HEK293 (cell line): ENCODE measurements around the gene FRYL.

ENCODE experiments used
- CTCF ChIA-PET: fragments of 350-600 bp; formaldehyde crosslinking; extraction: SDS; loops from one replicate; lab custom pipeline; 2021; ENCODE audit warnings: antibody characterized with exemption; lab: Yijun Ruan, JAX
- POLR2A ChIA-PET: fragments of 300-600 bp; formaldehyde crosslinking; extraction: SDS; loops from one replicate; lab custom pipeline; 2020; ENCODE audit warnings: antibody characterized with exemption, inconsistent platforms; lab: Yijun Ruan, JAX
- H3K27ac ChIP-seq: fragments of 200-500 bp; sonication (Bioruptor generic); 2 replicates; pipeline ENCODE4 v1.5.1; 2014; ENCODE audit warnings: low read depth, low read length, control low read depth, inconsistent platforms; ENCODE audit errors: extremely low read depth
- H3K36me3 ChIP-seq, 2 experiments: fragments of 200-500 bp in 1 of 2; sonication (Bioruptor generic) in 1 of 2; 1 replicate in 1 of 2; 2 replicates in 1 of 2; pipeline ENCODE4 v1.5.1; 2014 to 2017; ENCODE audit warnings: inconsistent platforms in 2 of 2, low read length in 2 of 2; ENCODE audit not compliant: control insufficient read depth in 2 of 2, insufficient read depth in 1 of 2
- H3K4me1 ChIP-seq: fragments of 200-500 bp; sonication (Bioruptor generic); 2 replicates; pipeline ENCODE4 v1.5.1; 2014; ENCODE audit warnings: mild to moderate bottlenecking, low read length, inconsistent platforms; ENCODE audit not compliant: control insufficient read depth, insufficient read depth
- H3K4me3 ChIP-seq: 2 replicates; pipeline ENCODE4 v1.5.1; 2011; ENCODE audit warnings: low read depth, mild to moderate bottlenecking, control low read depth, low read length, moderate library complexity
- H3K9me3 ChIP-seq: fragments of 200-500 bp; sonication (Bioruptor generic); 2 replicates; pipeline ENCODE4 v1.5.1; 2014; ENCODE audit warnings: low read depth, low read length, inconsistent platforms; ENCODE audit not compliant: control insufficient read depth, insufficient read depth
- FEZF1 ChIP-seq: fragments of 450-650 bp; formaldehyde crosslinking; IDR thresholded peaks from 2 replicates; pipeline ENCODE4 v1.5.1; 2016; ENCODE audit warnings: missing biosample characterization, missing genetic modification characterization
- KLF9 ChIP-seq: fragments of 450-650 bp; formaldehyde crosslinking; IDR thresholded peaks from 2 replicates; pipeline ENCODE4 v1.5.1; 2016; ENCODE audit warnings: missing biosample characterization, missing genetic modification characterization, low read depth
- SCRT1 ChIP-seq: fragments of 450-650 bp; formaldehyde crosslinking; IDR thresholded peaks from 2 replicates; pipeline ENCODE4 v1.5.1; 2016; ENCODE audit warnings: missing biosample characterization, missing genetic modification characterization, borderline replicate concordance
- SCRT2 ChIP-seq: fragments of 450-650 bp; formaldehyde crosslinking; IDR thresholded peaks from 2 replicates; pipeline ENCODE4 v1.5.1; 2016; ENCODE audit warnings: missing biosample characterization, missing genetic modification characterization
- TRIM28 ChIP-seq: IDR thresholded peaks from 2 replicates; pipeline ENCODE4 v1.6.1; 2011; ENCODE audit warnings: low read length, control low read depth, borderline replicate concordance
- WT1 ChIP-seq: fragments of 450-650 bp; formaldehyde crosslinking; IDR thresholded peaks from 2 replicates; pipeline ENCODE4 v1.5.1; 2016; ENCODE audit warnings: missing biosample characterization, missing genetic modification characterization
- ZBTB17 ChIP-seq: fragments of 450-650 bp; formaldehyde crosslinking; IDR thresholded peaks from 2 replicates; pipeline ENCODE4 v1.5.1; 2016; ENCODE audit warnings: missing biosample characterization, missing genetic modification characterization
- ZBTB48 ChIP-seq: fragments of 450-650 bp; formaldehyde crosslinking; IDR thresholded peaks from 2 replicates; pipeline ENCODE4 v1.5.1; 2016; ENCODE audit warnings: missing biosample characterization, missing genetic modification characterization
- ZBTB8A ChIP-seq: fragments of 450-650 bp; formaldehyde crosslinking; IDR thresholded peaks from 2 replicates; pipeline ENCODE4 v1.5.1; 2016; ENCODE audit warnings: missing biosample characterization, missing genetic modification characterization
- ZFHX2 ChIP-seq: fragments of 450-650 bp; formaldehyde crosslinking; conservative IDR thresholded peaks from 2 replicates; pipeline ENCODE4 v1.5.1; 2016; ENCODE audit warnings: missing biosample characterization, missing genetic modification characterization
- ZNF16 ChIP-seq: fragments of 450-650 bp; formaldehyde crosslinking; IDR thresholded peaks from 2 replicates; pipeline ENCODE4 v1.5.1; 2016; ENCODE audit warnings: low read depth, missing biosample characterization, missing genetic modification characterization
- ZNF184 ChIP-seq: fragments of 450-650 bp; IDR thresholded peaks from 2 replicates; pipeline ENCODE4 v1.5.1; 2018; ENCODE audit warnings: missing biosample characterization, mild to moderate bottlenecking, missing genetic modification characterization
- ZNF248 ChIP-seq: fragments of 450-650 bp; formaldehyde crosslinking; IDR thresholded peaks from 2 replicates; pipeline ENCODE4 v1.5.1; 2017; ENCODE audit warnings: missing biosample characterization, missing genetic modification characterization
- ZNF335 ChIP-seq: fragments of 450-650 bp; formaldehyde crosslinking; conservative IDR thresholded peaks from 2 replicates; pipeline ENCODE4 v1.5.1; 2016; ENCODE audit warnings: missing biosample characterization, missing genetic modification characterization
- ZNF394 ChIP-seq: fragments of 450-650 bp; formaldehyde crosslinking; IDR thresholded peaks from 2 replicates; pipeline ENCODE4 v1.5.1; 2016; ENCODE audit warnings: missing biosample characterization, missing genetic modification characterization, mild to moderate bottlenecking, moderate library complexity, borderline replicate concordance
- ZNF404 ChIP-seq: fragments of 450-650 bp; formaldehyde crosslinking; IDR thresholded peaks from 2 replicates; pipeline ENCODE4 v1.5.1; 2017; ENCODE audit warnings: missing biosample characterization, missing genetic modification characterization
- ZNF433 ChIP-seq: fragments of 450-650 bp; formaldehyde crosslinking; IDR thresholded peaks from 2 replicates; pipeline ENCODE4 v1.5.1; 2016; ENCODE audit warnings: missing biosample characterization, missing genetic modification characterization, low read depth
- ZNF555 ChIP-seq: fragments of 450-650 bp; formaldehyde crosslinking; conservative IDR thresholded peaks from 2 replicates; pipeline ENCODE4 v1.5.1; 2017; ENCODE audit warnings: missing biosample characterization, mild to moderate bottlenecking, missing genetic modification characterization, inconsistent platforms
- ZNF560 ChIP-seq: fragments of 450-650 bp; formaldehyde crosslinking; IDR thresholded peaks from 2 replicates; pipeline ENCODE4 v1.5.1; 2017; ENCODE audit warnings: missing biosample characterization, missing genetic modification characterization, borderline replicate concordance
- ZNF596 ChIP-seq: fragments of 450-650 bp; IDR thresholded peaks from 2 replicates; pipeline ENCODE4 v1.5.0; 2018; ENCODE audit warnings: missing biosample characterization, mild to moderate bottlenecking, missing genetic modification characterization, moderate library complexity
- ZNF626 ChIP-seq: fragments of 450-650 bp; sonication (Bioruptor Pico); formaldehyde crosslinking; IDR thresholded peaks from 2 replicates; pipeline ENCODE4 v1.5.1; 2018; ENCODE audit warnings: missing biosample characterization, missing genetic modification characterization, inconsistent platforms
- ZNF629 ChIP-seq: fragments of 450-650 bp; formaldehyde crosslinking; IDR thresholded peaks from 2 replicates; pipeline ENCODE4 v1.5.1; 2017; ENCODE audit warnings: missing biosample characterization, missing genetic modification characterization
- ZNF670 ChIP-seq: fragments of 450-650 bp; formaldehyde crosslinking; IDR thresholded peaks from 2 replicates; pipeline ENCODE4 v1.5.1; 2016; ENCODE audit warnings: missing biosample characterization, missing genetic modification characterization, low read depth
- ZNF791 ChIP-seq: fragments of 450-650 bp; formaldehyde crosslinking; IDR thresholded peaks from 2 replicates; pipeline ENCODE4 v1.5.1; 2016; ENCODE audit warnings: missing biosample characterization, missing genetic modification characterization
- TF ChIP-seq, protein P1 (sequence below): fragments of 450-650 bp; formaldehyde crosslinking; IDR thresholded peaks from 2 replicates; pipeline ENCODE4 v1.5.0; 2017; ENCODE audit warnings: missing biosample characterization, missing genetic modification characterization, borderline replicate concordance
- TF ChIP-seq, protein P2 (sequence below): fragments of 450-650 bp; formaldehyde crosslinking; IDR thresholded peaks from 2 replicates; pipeline ENCODE4 v1.5.1; 2016; ENCODE audit warnings: missing biosample characterization, missing genetic modification characterization
- TF ChIP-seq, protein P3 (sequence below): fragments of 450-650 bp; formaldehyde crosslinking; IDR thresholded peaks from 2 replicates; pipeline ENCODE4 v1.5.1; 2017; ENCODE audit warnings: missing biosample characterization, mild to moderate bottlenecking, missing genetic modification characterization, moderate library complexity
- TF ChIP-seq, protein P4 (sequence below): fragments of 450-650 bp; formaldehyde crosslinking; IDR thresholded peaks from 2 replicates; pipeline ENCODE4 v1.5.1; 2016; ENCODE audit warnings: missing biosample characterization, missing genetic modification characterization

FRYL gene

DNA sequence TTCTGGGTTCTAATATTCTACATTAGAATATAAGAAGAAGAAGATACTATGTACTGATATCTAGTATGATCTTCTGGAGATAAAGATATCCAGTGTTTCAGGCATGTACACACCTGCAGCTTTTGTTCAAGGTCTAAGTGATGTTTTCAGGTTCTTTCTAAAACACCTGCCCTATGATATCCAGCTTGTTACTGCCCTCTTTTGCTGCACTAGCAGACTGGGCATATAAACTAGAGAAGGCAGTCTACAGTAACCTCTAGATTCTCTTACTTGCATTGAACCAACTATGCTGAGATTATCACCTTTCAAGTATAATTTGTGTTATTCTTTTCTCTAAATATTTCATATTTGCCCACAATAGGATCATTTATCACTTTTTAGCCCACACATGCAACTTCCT, 1.9 kb upstream of the FRYL start (continued):
- TF ChIP-seq, protein P1, sequence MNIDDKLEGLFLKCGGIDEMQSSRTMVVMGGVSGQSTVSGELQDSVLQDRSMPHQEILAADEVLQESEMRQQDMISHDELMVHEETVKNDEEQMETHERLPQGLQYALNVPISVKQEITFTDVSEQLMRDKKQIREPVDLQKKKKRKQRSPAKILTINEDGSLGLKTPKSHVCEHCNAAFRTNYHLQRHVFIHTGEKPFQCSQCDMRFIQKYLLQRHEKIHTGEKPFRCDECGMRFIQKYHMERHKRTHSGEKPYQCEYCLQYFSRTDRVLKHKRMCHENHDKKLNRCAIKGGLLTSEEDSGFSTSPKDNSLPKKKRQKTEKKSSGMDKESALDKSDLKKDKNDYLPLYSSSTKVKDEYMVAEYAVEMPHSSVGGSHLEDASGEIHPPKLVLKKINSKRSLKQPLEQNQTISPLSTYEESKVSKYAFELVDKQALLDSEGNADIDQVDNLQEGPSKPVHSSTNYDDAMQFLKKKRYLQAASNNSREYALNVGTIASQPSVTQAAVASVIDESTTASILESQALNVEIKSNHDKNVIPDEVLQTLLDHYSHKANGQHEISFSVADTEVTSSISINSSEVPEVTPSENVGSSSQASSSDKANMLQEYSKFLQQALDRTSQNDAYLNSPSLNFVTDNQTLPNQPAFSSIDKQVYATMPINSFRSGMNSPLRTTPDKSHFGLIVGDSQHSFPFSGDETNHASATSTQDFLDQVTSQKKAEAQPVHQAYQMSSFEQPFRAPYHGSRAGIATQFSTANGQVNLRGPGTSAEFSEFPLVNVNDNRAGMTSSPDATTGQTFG: no peak
- TF ChIP-seq ZNF404 (tag by site-specific recombination) (no peak), ZNF596 (tag by site-specific recombination) (no peak), ZFHX2 (tag by site-specific recombination) (no peak), ZNF248 (tag by site-specific recombination) (no peak), ZNF555 (tag by site-specific recombination) (no peak), KLF9 (tag by site-specific recombination) (no peak)
- TF ChIP-seq, protein P2, sequence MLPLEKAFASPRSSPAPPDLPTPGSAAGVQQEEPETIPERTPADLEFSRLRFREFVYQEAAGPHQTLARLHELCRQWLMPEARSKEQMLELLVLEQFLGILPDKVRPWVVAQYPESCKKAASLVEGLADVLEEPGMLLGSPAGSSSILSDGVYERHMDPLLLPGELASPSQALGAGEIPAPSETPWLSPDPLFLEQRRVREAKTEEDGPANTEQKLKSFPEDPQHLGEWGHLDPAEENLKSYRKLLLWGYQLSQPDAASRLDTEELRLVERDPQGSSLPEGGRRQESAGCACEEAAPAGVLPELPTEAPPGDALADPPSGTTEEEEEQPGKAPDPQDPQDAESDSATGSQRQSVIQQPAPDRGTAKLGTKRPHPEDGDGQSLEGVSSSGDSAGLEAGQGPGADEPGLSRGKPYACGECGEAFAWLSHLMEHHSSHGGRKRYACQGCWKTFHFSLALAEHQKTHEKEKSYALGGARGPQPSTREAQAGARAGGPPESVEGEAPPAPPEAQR (tag by site-specific recombination): no peak

DNA sequence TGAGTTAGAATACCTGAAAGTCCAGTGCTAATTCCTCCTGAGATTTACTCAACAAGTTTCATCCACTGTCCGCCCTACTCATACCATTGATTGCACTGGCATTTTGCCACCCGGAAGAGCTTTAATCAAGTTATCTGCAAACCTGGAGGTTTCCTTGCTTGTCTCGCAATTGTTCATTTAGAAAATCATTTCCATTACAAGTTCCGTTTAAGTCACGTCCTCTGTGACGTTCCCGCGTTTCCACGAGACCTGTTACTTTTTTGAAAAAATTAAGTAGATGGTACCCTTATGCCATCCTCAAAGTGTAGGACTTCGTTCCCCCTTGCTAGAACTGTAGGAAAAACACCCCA, 761 bp upstream of the FRYL start:
- ChIA-PET CTCF (interaction anchor here (0.6 to 2.3 kb wide), 6 partner anchors 9 to 202 kb away, joined by 3 to 6 read pairs (median 4); no protein-coding TSS in a partner anchor), POLR2A (interaction anchor here (0.9 to 1.7 kb wide), 7 partner anchors 11 to 201 kb away, joined by 3 to 7 read pairs (median 3); partner anchors contain the start of genes OCIAD1 and OCIAD2)
- Histone ChIP-seq H3K4me1 (peaks cover 4% of the 10 kb centered on the region; the same call in 1 of the 2 replicates), H3K9me3 (no peaks in the 10 kb centered on the region), H3K36me3 (no peaks in the 10 kb centered on the region), H3K27ac (peak overlapping the region; percentile 38), H3K4me3 (peak overlapping the region; percentile 56)
- TF ChIP-seq, protein P3, sequence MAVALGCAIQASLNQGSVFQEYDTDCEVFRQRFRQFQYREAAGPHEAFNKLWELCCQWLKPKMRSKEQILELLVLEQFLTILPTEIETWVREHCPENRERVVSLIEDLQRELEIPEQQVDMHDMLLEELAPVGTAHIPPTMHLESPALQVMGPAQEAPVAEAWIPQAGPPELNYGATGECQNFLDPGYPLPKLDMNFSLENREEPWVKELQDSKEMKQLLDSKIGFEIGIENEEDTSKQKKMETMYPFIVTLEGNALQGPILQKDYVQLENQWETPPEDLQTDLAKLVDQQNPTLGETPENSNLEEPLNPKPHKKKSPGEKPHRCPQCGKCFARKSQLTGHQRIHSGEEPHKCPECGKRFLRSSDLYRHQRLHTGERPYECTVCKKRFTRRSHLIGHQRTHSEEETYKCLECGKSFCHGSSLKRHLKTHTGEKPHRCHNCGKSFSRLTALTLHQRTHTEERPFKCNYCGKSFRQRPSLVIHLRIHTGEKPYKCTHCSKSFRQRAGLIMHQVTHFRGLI: no peak
- TF ChIP-seq ZNF335 (peak; percentile 50), ZNF791 (tag by site-specific recombination) (no peak), SCRT1 (peak; percentile 30; the same call in 1 of the 2 replicates), ZNF184 (tag by site-specific recombination) (no peak), SCRT2 (tag by site-specific recombination) (peak; percentile 85), ZNF16 (tag by site-specific recombination) (no peak), FEZF1 (0 out of 2 replicates have a peak, but pooled peaks have one; percentile 9), TRIM28 (0 out of 2 replicates have a peak, but pooled peaks have one; percentile 9), WT1 (tag by site-specific recombination) (no peak), ZNF596 (tag by site-specific recombination) (no peak), ZNF433 (tag by site-specific recombination) (no peak), ZNF670 (tag by site-specific recombination) (no peak), ZBTB8A (no peak), ZNF560 (tag by site-specific recombination) (no peak), ZBTB17 (tag by site-specific recombination) (peak; percentile 82), KLF9 (tag by site-specific recombination) (no peak), ZNF394 (0 out of 2 replicates have a peak, but pooled peaks have one; percentile 13), ZNF626 (no peak), ZBTB48 (tag by site-specific recombination) (peak; percentile 34; the same call in 1 of the 2 replicates), ZNF629 (tag by site-specific recombination) (0 out of 2 replicates have a peak, but pooled peaks have one; percentile 44)
- TF ChIP-seq, protein P4, sequence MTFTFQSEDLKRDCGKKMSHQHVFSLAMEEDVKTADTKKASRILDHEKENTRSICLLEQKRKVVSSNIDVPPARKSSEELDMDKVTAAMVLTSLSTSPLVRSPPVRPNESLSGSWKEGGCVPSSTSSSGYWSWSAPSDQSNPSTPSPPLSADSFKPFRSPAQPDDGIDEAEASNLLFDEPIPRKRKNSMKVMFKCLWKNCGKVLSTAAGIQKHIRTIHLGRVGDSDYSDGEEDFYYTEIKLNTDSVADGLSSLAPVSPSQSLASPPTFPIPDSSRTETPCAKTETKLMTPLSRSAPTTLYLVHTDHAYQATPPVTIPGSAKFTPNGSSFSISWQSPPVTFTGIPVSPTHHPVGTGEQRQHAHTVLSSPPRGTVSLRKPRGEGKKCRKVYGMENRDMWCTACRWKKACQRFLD (tag by site-specific recombination): no peak
